SU-DHL-6 (cell line): ENCODE measurements around the gene GATM.

ENCODE experiments used
- H2AFZ ChIP-seq: fragments of 200-600 bp; sonication (generic); 2 replicates; pipeline ENCODE4 v1.6.1; 2014; ENCODE audit warnings: low read depth, mild to moderate bottlenecking, moderate library complexity, mixed read lengths, antibody characterized with exemption, low read length; ENCODE audit not compliant: severe bottlenecking
- H3F3A ChIP-seq: fragments of 200-600 bp; shearing (Covaris generic); 2 replicates; pipeline ENCODE4 v1.6.0; 2016; ENCODE audit warnings: antibody characterized with exemption, mild to moderate bottlenecking; ENCODE audit not compliant: insufficient read depth
- H3K27ac ChIP-seq: fragments of 200-600 bp; sonication (generic); 2 replicates; pipeline ENCODE4 v1.5.1; 2016; ENCODE audit warnings: low read depth, mild to moderate bottlenecking, low read length, moderate library complexity, mixed read lengths
- H3K27me3 ChIP-seq: fragments of 200-600 bp; sonication (generic), shearing (Covaris generic); 2 replicates; pipeline ENCODE4 v1.6.0; 2014; ENCODE audit warnings: mild to moderate bottlenecking, low read length
- H3K36me3 ChIP-seq: fragments of 200-600 bp; sonication (generic); 2 replicates; pipeline ENCODE4 v1.6.1; 2014; ENCODE audit warnings: mild to moderate bottlenecking, low read length, mixed read lengths
- H3K4me2 ChIP-seq: fragments of 300-600, 200-600 bp; shearing (Covaris generic), sonication (generic); 2 replicates; pipeline ENCODE4 v1.6.0; 2014; ENCODE audit warnings: low read length, low read depth, mild to moderate bottlenecking; ENCODE audit not compliant: poor library complexity, severe bottlenecking
- H3K4me3 ChIP-seq: fragments of 200-600 bp; sonication (generic); 2 replicates; pipeline ENCODE4 v1.5.1; 2014; ENCODE audit warnings: antibody characterized with exemption, low read length, mild to moderate bottlenecking, mixed read lengths; ENCODE audit not compliant: insufficient read depth, poor library complexity, severe bottlenecking
- H3K79me2 ChIP-seq: fragments of 200-600 bp; sonication (generic); 2 replicates; pipeline ENCODE4 v1.6.1; 2014; ENCODE audit warnings: mild to moderate bottlenecking, low read length, moderate library complexity; ENCODE audit not compliant: insufficient read depth
- H3K9ac ChIP-seq: fragments of 200-600 bp; sonication (generic); 2 replicates; pipeline ENCODE4 v1.7.0; 2014; ENCODE audit warnings: mild to moderate bottlenecking, low read length
- H3K9me2 ChIP-seq: fragments of 200-600 bp; sonication (generic); replicated peaks from 2 replicates; pipeline ENCODE4 v1.6.1; 2014; ENCODE audit warnings: low read length; ENCODE audit not compliant: insufficient read depth
- H3K9me3 ChIP-seq: fragments of 200-600 bp; sonication (generic); 2 replicates; pipeline ENCODE4 v1.6.1; 2014; ENCODE audit warnings: low read length, mixed read lengths; ENCODE audit not compliant: insufficient read depth
- H4K20me1 ChIP-seq: fragments of 200-600 bp; sonication (generic); 2 replicates; pipeline ENCODE4 v1.6.1; 2014; ENCODE audit warnings: low read depth, mild to moderate bottlenecking, antibody characterized with exemption, low read length, moderate library complexity, mixed read lengths
- CTCF ChIP-seq: fragments of 200-600 bp; sonication (generic); IDR thresholded peaks from one replicate; pipeline ENCODE4 v1.5.1; 2017; ENCODE audit warnings: antibody characterized with exemption, mild to moderate bottlenecking, low read length, moderate library complexity; ENCODE audit not compliant: insufficient read depth, poor library complexity, severe bottlenecking
- EZH2phosphoT487 ChIP-seq: fragments of 200-600 bp; sonication (generic), shearing (Covaris generic); conservative IDR thresholded peaks from 2 replicates; pipeline ENCODE4 v1.6.1; 2018; ENCODE audit warnings: mild to moderate bottlenecking, antibody characterized with exemption, low read length, moderate library complexity, mixed read lengths

GATM gene

GRCh38 chr15:45375836-45376235 is 2.5 kb downstream of the GATM start:
- Histone ChIP-seq H3K4me2 (no peak overlapping the region), H3K4me3 (no peak overlapping the region), H3K27ac (no peak overlapping the region), H4K20me1 (no peaks in the 10 kb centered on the region), H3K36me3 (no peaks in the 10 kb centered on the region), H3K9me2 (no peaks in the 10 kb centered on the region), H3K79me2 (no peaks in the 10 kb centered on the region), H2AFZ (no peak overlapping the region), H3K9me3 (no peaks in the 10 kb centered on the region), H3F3A (0 out of 2 replicates have a peak, but pooled peaks cover 6% of the 10 kb centered on the region), H3K27me3 (no peaks in the 10 kb centered on the region), H3K9ac (no peak overlapping the region)
- TF ChIP-seq CTCF (no peak), EZH2phosphoT487 (no peak)

DNA sequence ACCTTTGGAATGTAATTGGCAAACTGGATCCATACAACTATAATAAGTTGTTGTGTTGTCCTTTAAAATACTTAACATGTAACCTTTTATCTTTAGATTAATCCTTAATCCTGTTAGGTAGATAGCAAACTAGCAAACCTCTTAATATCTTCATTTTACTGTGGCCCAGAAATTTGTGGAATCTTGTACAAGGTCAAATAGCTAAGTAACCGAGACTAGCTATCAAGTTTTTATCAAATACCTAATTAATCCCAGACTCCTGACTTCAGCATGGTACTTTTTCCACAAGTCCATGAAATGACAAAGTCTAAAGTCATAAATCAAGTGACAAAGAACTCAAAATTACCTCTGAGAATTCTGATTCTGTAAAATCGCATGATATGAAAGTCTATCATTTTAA is 4.4 kb downstream of the GATM start:
- H3F3A ChIP-seq, result 0 out of 2 replicates have a peak, but pooled peaks cover 6% of the 10 kb centered on the region
- no peak for TF ChIP-seq CTCF
- no peak overlapping the region for H3K4me2 ChIP-seq
- H3K9me3 ChIP-seq, result no peaks in the 10 kb centered on the region
- no peaks in the 10 kb centered on the region for H3K9me2 ChIP-seq
- H3K36me3 ChIP-seq, result no peaks in the 10 kb centered on the region
- H3K79me2 ChIP-seq, result no peaks in the 10 kb centered on the region
- H2AFZ ChIP-seq, result no peak overlapping the region
- no peaks in the 10 kb centered on the region for H4K20me1 ChIP-seq
- H3K9ac ChIP-seq, result no peak overlapping the region
- H3K4me3 ChIP-seq, result no peak overlapping the region
- no peak overlapping the region for H3K27ac ChIP-seq
- H3K27me3 ChIP-seq, result no peaks in the 10 kb centered on the region

GRCh38 chr15:45372041-45372995 is 6.0 kb downstream of the GATM start:
- Histone ChIP-seq H3K4me2 (no peak overlapping the region), H3K9me3 (no peaks in the 10 kb centered on the region), H4K20me1 (no peaks in the 10 kb centered on the region), H3K36me3 (no peaks in the 10 kb centered on the region), H3K9ac (no peak overlapping the region), H2AFZ (no peak overlapping the region), H3K27ac (no peak overlapping the region), H3K4me3 (no peak overlapping the region), H3K79me2 (no peaks in the 10 kb centered on the region), H3F3A (0 out of 2 replicates have a peak, but pooled peaks cover 4% of the 10 kb centered on the region), H3K9me2 (no peaks in the 10 kb centered on the region), H3K27me3 (no peaks in the 10 kb centered on the region)
- TF ChIP-seq EZH2phosphoT487 (no peak), CTCF (no peak)
